HG02870 (cell line): Measurements from ENCODE around the gene TNNI3K.

Experiments
- ATAC-seq: cut with Tn5 transposase; IDR thresholded peaks from one replicate; pipeline ENCODE4 v1.9.1; 2021; ENCODE audit warnings: mild to moderate bottlenecking, moderate library complexity; ENCODE audit not compliant: unreplicated experiment

TNNI3K gene

DNA sequence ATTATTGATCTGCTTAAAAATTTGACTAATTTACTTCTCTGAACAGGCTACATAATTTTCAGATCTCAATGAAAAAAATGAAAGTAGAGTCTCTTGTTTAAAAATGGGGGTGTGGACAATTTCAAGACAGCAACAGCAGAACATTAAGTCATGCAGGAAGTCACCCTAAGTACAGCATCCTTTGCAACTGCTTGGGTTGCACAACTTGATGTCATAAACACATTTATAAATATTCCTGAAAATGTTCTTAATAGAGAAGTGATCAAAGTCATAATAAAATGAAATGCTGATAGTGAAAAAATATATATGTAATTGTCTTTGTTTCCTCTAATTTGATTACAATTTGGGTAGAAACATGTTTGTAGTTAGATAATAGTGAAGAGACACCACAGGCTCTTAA, 79.3 kb downstream of the TNNI3K start:
- ATAC-seq, result no peak

- no peak for ATAC-seq
Measured at GRCh38 chr1:74316302-74316701, 81.1 kb downstream of the TNNI3K start.

DNA sequence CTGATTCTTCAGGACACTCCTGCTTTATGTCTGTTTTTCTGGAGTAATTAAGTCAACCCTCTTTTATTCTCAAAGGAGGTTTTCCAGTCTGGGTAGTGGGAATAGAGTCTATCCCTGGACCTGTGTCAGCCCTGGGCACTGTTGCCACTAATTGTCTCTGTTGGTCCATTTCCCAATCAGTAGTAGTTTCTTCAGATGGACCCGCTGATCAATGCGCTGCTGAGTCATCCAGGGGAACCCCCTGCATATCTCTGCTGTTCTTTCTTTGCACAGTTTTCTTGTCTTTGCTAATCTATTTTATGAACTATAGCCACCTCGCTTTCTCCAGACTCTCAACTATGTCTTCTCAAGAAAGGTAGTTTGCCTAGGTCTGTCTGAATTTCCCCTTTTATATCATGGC, 82.5 kb downstream of the TNNI3K start:
- ATAC-seq, result no peak

DNA sequence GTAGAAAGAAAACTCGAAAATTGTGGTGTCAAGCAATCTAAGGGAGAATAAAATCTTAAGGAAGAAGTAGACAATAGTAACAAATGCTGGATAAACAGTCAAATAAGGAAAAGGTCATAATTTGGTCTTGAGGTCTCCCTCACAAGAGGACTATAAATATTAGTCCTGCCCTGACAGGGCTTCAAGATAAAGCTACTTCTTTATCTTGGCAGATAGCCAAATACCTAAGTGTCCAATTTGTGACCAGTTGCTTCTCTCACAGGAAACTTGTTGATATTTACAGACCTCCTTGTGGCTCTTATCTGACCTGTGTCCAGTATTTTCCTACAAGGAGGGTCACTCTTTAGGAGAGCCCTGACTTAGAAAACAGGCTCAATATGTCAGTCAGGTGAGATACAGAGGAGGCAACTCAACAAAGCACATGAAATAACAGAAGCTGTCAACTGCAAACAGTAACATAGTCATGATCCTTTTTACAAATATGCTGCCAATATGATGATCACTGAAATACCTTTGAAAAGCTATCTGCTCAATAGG, 88.8 kb downstream of the TNNI3K start:
- ATAC-seq, result no peak

GRCh38 chr1:74324684-74325448, 89.7 kb downstream of the TNNI3K start:
- ATAC-seq, result no peak

DNA sequence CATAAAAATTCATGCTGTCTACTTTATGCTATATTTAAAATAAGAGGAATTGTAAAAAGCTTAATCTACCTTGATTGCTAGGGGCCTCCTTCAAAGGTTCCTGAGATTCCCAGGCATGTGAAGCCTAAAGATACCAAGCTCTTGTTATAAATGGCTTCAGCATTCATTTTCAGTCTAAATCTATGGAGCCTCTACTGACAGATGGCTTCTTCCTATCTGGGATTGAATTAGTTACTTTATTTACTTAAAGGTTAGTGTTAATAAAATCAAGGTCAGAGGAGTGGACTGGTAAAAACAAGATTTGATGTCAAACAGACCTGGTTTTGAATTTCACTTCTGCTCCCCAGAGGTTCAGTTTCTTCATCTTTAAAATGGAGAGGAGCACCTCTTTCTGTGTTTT, 93.7 kb downstream of the TNNI3K start:
- ATAC-seq, result no peak

DNA sequence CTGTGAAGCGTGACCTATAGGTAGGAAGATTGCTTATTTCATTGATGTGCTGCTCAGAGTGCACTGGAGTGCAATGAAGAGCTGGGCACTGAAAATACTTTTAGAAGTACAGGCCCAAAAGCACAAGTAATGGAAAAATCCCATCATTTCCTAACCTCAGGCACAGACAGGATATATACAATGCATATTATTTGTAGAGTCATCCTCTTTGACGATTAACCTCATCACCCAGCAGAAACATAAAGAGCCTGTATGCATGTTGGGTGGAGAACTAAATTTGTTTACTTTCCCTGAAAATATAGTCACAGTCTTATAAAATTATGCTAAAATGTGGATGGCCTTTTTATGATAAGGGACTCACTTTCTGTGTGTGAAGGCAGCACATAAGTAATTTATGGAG, 98.1 kb downstream of the TNNI3K start:
- ATAC-seq, result no peak

DNA sequence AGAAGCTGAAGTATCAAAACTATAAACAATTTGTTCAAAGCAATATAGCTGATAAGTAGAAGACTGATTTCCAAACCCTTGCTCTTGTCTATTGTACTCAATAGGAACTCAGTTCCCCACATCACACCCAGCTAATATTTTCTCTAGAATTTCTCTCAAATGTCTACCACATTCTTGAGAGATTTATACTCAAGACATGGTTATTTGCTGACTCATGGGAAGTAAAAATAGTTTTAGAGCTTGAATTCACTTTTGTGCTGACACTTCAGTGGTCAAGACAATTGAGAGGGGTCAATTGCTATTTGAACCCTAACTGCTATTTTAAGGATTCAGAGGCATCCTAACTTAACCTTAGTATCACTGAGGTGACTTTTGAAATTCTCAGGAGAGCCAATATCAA, 99.0 kb downstream of the TNNI3K start:
- ATAC-seq, result no peak

- no peak for ATAC-seq
Measured at GRCh38 chr1:74340656-74341055, 105.5 kb downstream of the TNNI3K start.

DNA sequence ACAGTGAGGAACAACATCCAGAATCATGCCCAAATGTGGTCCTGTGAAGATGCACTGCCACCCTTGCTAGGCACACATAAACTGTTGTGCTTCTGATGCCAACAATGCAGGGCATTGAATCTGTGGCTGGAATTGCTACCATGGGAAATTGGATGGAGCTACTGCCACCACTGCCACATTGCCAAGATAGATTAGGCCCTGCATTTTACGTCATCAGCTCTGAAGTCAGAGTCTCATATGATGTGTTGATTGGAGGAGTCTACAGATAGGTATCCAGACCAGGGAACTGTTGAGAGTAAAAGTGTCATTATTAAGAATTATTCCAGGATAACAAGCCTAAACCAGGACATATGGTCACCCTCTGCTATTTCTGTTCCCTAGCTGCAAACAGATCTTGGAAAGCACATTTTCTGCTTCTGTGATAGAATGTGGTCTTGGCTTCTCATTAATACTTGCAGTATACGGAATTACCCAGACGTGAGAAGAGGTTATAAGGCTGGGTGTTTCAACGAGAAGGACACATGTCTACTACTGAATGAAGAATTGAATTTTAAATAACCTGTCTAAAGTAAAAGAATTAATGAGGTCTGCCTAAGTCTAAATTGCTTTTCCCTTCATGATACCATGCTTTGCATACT, 106.6 kb downstream of the TNNI3K start:
- ATAC-seq, result no peak

- ATAC-seq, result no peak
Measured at GRCh38 chr1:74343216-74343615, 108.0 kb downstream of the TNNI3K start.

GRCh38 chr1:74344387-74344786, 109.2 kb downstream of the TNNI3K start:
- ATAC-seq, result no peak

- ATAC-seq, result no peak
Measured at GRCh38 chr1:74356493-74356892, 121.3 kb downstream of the TNNI3K start.

GRCh38 chr1:74357150-74357549, 122.0 kb downstream of the TNNI3K start:
- ATAC-seq, result no peak

- ATAC-seq, result no peak
Measured at GRCh38 chr1:74357756-74358155, 122.6 kb downstream of the TNNI3K start.

- ATAC-seq, result no peak
Measured at GRCh38 chr1:74362691-74363090, 127.5 kb downstream of the TNNI3K start.

- ATAC-seq, result no peak
Measured at GRCh38 chr1:74363220-74363619, 128.0 kb downstream of the TNNI3K start.

DNA sequence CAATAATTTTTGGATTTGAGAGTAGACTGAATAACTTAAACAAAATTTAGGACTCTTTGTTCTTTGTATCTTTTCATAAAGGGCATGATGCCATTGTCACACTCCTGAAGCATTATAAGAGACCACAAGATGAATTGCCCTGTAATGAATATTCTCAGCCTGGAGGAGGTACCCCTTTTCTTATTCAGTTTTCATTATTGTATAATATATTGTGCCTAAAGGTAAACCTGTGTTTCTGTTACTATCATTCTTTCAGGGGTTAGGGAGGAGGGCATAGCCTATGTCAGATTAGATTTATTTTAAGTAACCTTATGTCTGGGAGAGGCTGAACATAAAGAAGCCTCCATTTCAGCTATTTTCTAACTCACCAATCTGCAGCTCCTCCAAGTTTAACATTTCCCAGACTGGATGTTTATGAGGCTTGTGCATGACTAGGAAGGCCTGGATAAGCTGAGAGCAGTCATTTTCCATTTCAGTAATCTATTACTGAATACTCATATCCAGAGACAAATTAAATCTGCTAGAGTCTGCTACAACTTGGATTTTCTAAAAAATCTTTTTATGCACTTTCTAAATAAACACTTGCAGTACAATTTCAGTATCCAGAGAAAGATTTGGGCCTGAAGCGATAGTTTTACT, 132.1 kb downstream of the TNNI3K start:
- no peak for ATAC-seq

GRCh38 chr1:74368335-74368734, 133.1 kb downstream of the TNNI3K start:
- no peak for ATAC-seq

GRCh38 chr1:74375376-74375775, 140.2 kb downstream of the TNNI3K start:
- ATAC-seq, result no peak

GRCh38 chr1:74380252-74380651, 145.1 kb downstream of the TNNI3K start:
- ATAC-seq, result no peak

DNA sequence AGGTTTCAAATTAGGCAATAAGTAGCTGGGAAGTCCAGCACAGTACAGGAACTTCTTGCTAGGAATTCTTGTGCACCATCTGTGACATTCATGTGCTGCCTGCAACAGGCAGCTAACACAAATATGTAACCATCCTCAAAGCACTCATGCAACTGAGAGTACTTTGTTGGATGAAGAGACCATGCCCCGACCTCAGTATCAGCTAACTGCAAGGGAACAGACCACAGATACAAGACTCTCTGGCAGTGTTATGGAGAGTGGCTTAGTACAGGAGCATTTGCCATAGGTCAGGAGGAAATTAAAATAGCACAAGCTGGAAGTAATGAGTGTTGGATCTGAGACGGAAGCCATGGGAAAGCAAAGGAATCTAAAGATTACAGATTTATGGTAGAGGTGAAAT, 153.7 kb downstream of the TNNI3K start:
- ATAC-seq, result no peak
